H1 (cell line): Measurements from ENCODE around the gene WDR90. TPM values are rescaled to one million over a fixed set of nuclear protein-coding genes. Genes with fewer than 3 reads are reported as not detected.

Source experiments
- CTCF ChIA-PET: fragments of 300-600 bp; sonication (Branson Sonifier 250); formaldehyde crosslinking; loops from one replicate; lab custom pipeline; 2021; ENCODE audit not compliant: partially characterized antibody; lab: Charles Lee
- POLR2A ChIA-PET: fragments of 300-600 bp; sonication (Branson Sonifier 250); formaldehyde crosslinking; loops from one replicate; lab custom pipeline; 2021; ENCODE audit warnings: inconsistent platforms; ENCODE audit not compliant: partially characterized antibody; lab: Charles Lee
- DNase-seq, 2 experiments: peaks; one replicate each; pipeline versions ENCODE4 v3.0.0 to v3.0.0-alpha.2; 2010 to 2022; ENCODE audit warnings: low spot score in 2 of 2, low read depth in 1 of 2, mixed read lengths in 1 of 2
- FAIRE-seq: peaks from 2 replicates; lab custom pipeline; 2011; peaks lifted over from hg19 to GRCh38; lab: Jason Lieb, UNC
- H2AFZ ChIP-seq: 2 replicates; pipeline ENCODE4 v1.8.1; 2012; ENCODE audit warnings: low read length, inconsistent platforms
- H2AK5ac ChIP-seq: 2 replicates; pipeline ENCODE4 v1.6.1; 2013; ENCODE audit warnings: low read depth, low read length
- H2BK120ac ChIP-seq: replicated peaks from 2 replicates; pipeline ENCODE3; 2013; ENCODE audit warnings: low read depth, low read length, inconsistent platforms
- H2BK12ac ChIP-seq: 2 replicates; pipeline ENCODE4 v1.6.1; 2013; ENCODE audit warnings: low read depth, low read length
- H2BK15ac ChIP-seq: 2 replicates; pipeline ENCODE4 v1.6.1; 2013; ENCODE audit warnings: low read length
- H2BK20ac ChIP-seq: 2 replicates; pipeline ENCODE4 v1.6.1; 2013; ENCODE audit warnings: low read length
- H2BK5ac ChIP-seq: 2 replicates; pipeline ENCODE4 v1.6.1; 2013; ENCODE audit warnings: low read depth, low read length
- H3K14ac ChIP-seq: 2 replicates; pipeline ENCODE4 v1.6.1; 2013; ENCODE audit warnings: inconsistent platforms; ENCODE audit not compliant: insufficient read length
- H3K18ac ChIP-seq: 2 replicates; pipeline ENCODE4 v1.6.1; 2013; ENCODE audit warnings: low read length; ENCODE audit errors: extremely low read depth
- H3K23ac ChIP-seq: 2 replicates; pipeline ENCODE4 v1.6.1; 2013; ENCODE audit warnings: inconsistent platforms; ENCODE audit not compliant: insufficient read length
- H3K23me2 ChIP-seq: 2 replicates; pipeline ENCODE4 v1.6.1; 2013; ENCODE audit warnings: low read depth, low read length
- H3K27ac ChIP-seq: 2 replicates; pipeline ENCODE4 v1.6.1; 2011; ENCODE audit warnings: low read depth, low read length, inconsistent platforms
- H3K27me3 ChIP-seq, 4 experiments: replicated peaks in 1 of 4; 1 replicate in 1 of 4; 2 replicates in 3 of 4; pipeline versions ENCODE4 v1.6.1 to v1.8.1; 2011 to 2013; ENCODE audit warnings: low read length in 3 of 4, mild to moderate bottlenecking in 3 of 4, inconsistent platforms in 2 of 4, mixed read lengths in 2 of 4, moderate library complexity in 1 of 4; ENCODE audit not compliant: control insufficient read depth in 3 of 4, insufficient read depth in 3 of 4; ENCODE audit errors: extremely low read depth in 1 of 4
- H3K36me3 ChIP-seq, 4 experiments: 2 replicates each; pipeline versions ENCODE4 v1.6.1 to v1.8.1; 2011 to 2013; ENCODE audit warnings: mild to moderate bottlenecking in 4 of 4, low read length in 3 of 4, moderate library complexity in 2 of 4, control low read depth in 1 of 4, inconsistent platforms in 1 of 4; ENCODE audit not compliant: insufficient read depth in 4 of 4, control insufficient read depth in 2 of 4
- H3K4ac ChIP-seq: replicated peaks from 2 replicates; pipeline ENCODE3; 2013; ENCODE audit warnings: low read length, low read depth, mixed read lengths, inconsistent platforms; ENCODE audit not compliant: insufficient read length
- H3K4me1 ChIP-seq, 4 experiments: replicated peaks in 1 of 4; 1 replicate in 1 of 4; 2 replicates in 3 of 4; pipeline versions ENCODE4 v1.6.1 to v1.8.1; 2011 to 2013; ENCODE audit warnings: low read length in 3 of 4, inconsistent platforms in 2 of 4, mixed read lengths in 1 of 4; ENCODE audit not compliant: insufficient read depth in 4 of 4, control insufficient read depth in 3 of 4
- H3K4me2 ChIP-seq, 2 experiments: 2 replicates each; pipeline versions ENCODE4 v1.6.1 to v1.8.1; 2011 to 2013; ENCODE audit warnings: low read depth in 2 of 2, low read length in 2 of 2, control low read depth in 1 of 2, inconsistent platforms in 1 of 2, mild to moderate bottlenecking in 1 of 2; ENCODE audit not compliant: insufficient read depth in 1 of 2
- H3K4me3 ChIP-seq, 4 experiments: fragments of 200-600, 300-600 bp in 1 of 4; sonication (generic), shearing (Covaris generic), sonication (Bioruptor Twin) in 1 of 4; 2 replicates each; pipeline versions ENCODE4 v1.5.1 to v1.8.1; 2011 to 2016; ENCODE audit warnings: low read length in 4 of 4, low read depth in 3 of 4, control low read depth in 2 of 4, inconsistent platforms in 2 of 4, mild to moderate bottlenecking in 2 of 4, mixed read lengths in 1 of 4, moderate library complexity in 1 of 4; ENCODE audit not compliant: insufficient read depth in 2 of 4; ENCODE audit errors: extremely low read depth in 1 of 4
- H3K56ac ChIP-seq: replicated peaks from 2 replicates; pipeline ENCODE3; 2013; ENCODE audit warnings: low read depth, mild to moderate bottlenecking, mixed read lengths, low read length, inconsistent platforms; ENCODE audit not compliant: insufficient read length
- H3K79me1 ChIP-seq: 2 replicates; pipeline ENCODE4 v1.6.1; 2013; ENCODE audit warnings: low read depth, low read length, control low read depth
- H3K79me2 ChIP-seq, 2 experiments: 2 replicates each; pipeline versions ENCODE4 v1.6.1 to v1.8.1; 2012 to 2013; ENCODE audit warnings: low read length in 2 of 2, mild to moderate bottlenecking in 2 of 2, inconsistent platforms in 1 of 2; ENCODE audit not compliant: insufficient read depth in 2 of 2, control insufficient read depth in 1 of 2
- H3K9ac ChIP-seq, 4 experiments: replicated peaks in 1 of 4; 1 replicate in 1 of 4; 2 replicates in 3 of 4; pipeline versions ENCODE4 v1.6.1 to v1.8.1; 2011 to 2013; ENCODE audit warnings: low read depth in 3 of 4, low read length in 3 of 4, control low read depth in 2 of 4, mild to moderate bottlenecking in 2 of 4, moderate library complexity in 2 of 4, inconsistent platforms in 1 of 4; ENCODE audit errors: extremely low read depth in 1 of 4
- H3K9me3 ChIP-seq, 2 experiments: 2 replicates each; pipeline versions ENCODE4 v1.6.1 to v1.8.1; 2012 to 2013; ENCODE audit warnings: mild to moderate bottlenecking in 2 of 2, moderate library complexity in 2 of 2, control low read depth in 1 of 2, inconsistent platforms in 1 of 2, low read depth in 1 of 2, low read length in 1 of 2, mixed read lengths in 1 of 2; ENCODE audit not compliant: insufficient read depth in 2 of 2
- H4K20me1 ChIP-seq, 2 experiments: replicated peaks in 1 of 2; 2 replicates each; pipeline versions ENCODE3 to v1.8.1; 2011 to 2013; ENCODE audit warnings: inconsistent platforms in 2 of 2, low read length in 2 of 2, mild to moderate bottlenecking in 1 of 2; ENCODE audit not compliant: insufficient read depth in 2 of 2, control insufficient read depth in 1 of 2
- H4K5ac ChIP-seq: 2 replicates; pipeline ENCODE4 v1.6.1; 2013; ENCODE audit warnings: low read length, low read depth, mixed read lengths, inconsistent platforms; ENCODE audit not compliant: insufficient read length
- H4K8ac ChIP-seq: 2 replicates; pipeline ENCODE4 v1.8.0; 2013; ENCODE audit warnings: mild to moderate bottlenecking, moderate library complexity, low read length, inconsistent platforms; ENCODE audit not compliant: insufficient read depth; ENCODE audit errors: extremely low read depth
- H4K91ac ChIP-seq: replicated peaks from 2 replicates; pipeline ENCODE3; 2013; ENCODE audit warnings: low read length, mixed read lengths, inconsistent platforms; ENCODE audit not compliant: insufficient read length
- ASH2L ChIP-seq: fragments of 200-600, 300-600 bp; sonication (generic); IDR thresholded peaks from one replicate; pipeline ENCODE4 v1.7.1; 2017; ENCODE audit warnings: low read length
- FOSL1 ChIP-seq: IDR thresholded peaks from 2 replicates; pipeline ENCODE4 v1.6.1; 2011; ENCODE audit warnings: mild to moderate bottlenecking, low read depth, low read length, moderate library complexity; ENCODE audit not compliant: insufficient read depth
- GTF2F1 ChIP-seq: IDR thresholded peaks from 2 replicates; pipeline ENCODE4 v1.6.1; 2012; ENCODE audit warnings: low read depth, low read length, improper control_type of control experiment, borderline replicate concordance
- NRF1 ChIP-seq: IDR thresholded peaks from 2 replicates; pipeline ENCODE4 v1.6.1; 2011; ENCODE audit warnings: mild to moderate bottlenecking, low read depth, low read length, improper control_type of control experiment
- POLR2A ChIP-seq, 2 experiments: IDR thresholded peaks; 1 replicate in 1 of 2; 2 replicates in 1 of 2; pipeline ENCODE4 v1.6.1; 2011; ENCODE audit warnings: low read depth in 2 of 2, low read length in 2 of 2, mild to moderate bottlenecking in 2 of 2; ENCODE audit errors: control extremely low read depth in 1 of 2
- SRF ChIP-seq: IDR thresholded peaks from 2 replicates; pipeline ENCODE4 v1.6.1; 2011; ENCODE audit warnings: mild to moderate bottlenecking, low read depth, low read length, moderate library complexity
- TAF7 ChIP-seq: optimal IDR thresholded peaks from 2 replicates; pipeline ENCODE3; 2011; ENCODE audit warnings: low read depth, mild to moderate bottlenecking, inconsistent platforms, low read length, moderate library complexity, borderline replicate concordance
- WGBS, 2 experiments: shearing (Covaris generic) in 1 of 2; methylation state at CpG; one replicate each; pipeline versions ENCODE4 v1.1.6 to v1.1.7; 2013 to 2015; ENCODE audit warnings: low lambda C conversion rate in 2 of 2, mixed read lengths in 2 of 2, inconsistent platforms in 1 of 2, low coverage in 1 of 2, missing lambda C conversion rate in 1 of 2; ENCODE audit not compliant: insufficient replicate concordance in 2 of 2, insufficient coverage in 1 of 2, insufficient read length in 1 of 2; ENCODE audit errors: extremely low coverage in 1 of 2, missing lambda C conversion rate in 1 of 2; 5-methylcytosine and 5-hydroxymethylcytosine counted together
- polyA plus RNA-seq, 7 experiments: library from polyadenylated mRNA; depleted of rRNA in 3 of 7; stranded (reverse) in 5 of 7; unstranded in 2 of 7; fragments of >200 nt in 5 of 7; fragments of 200-250 nt in 2 of 7; gene quantifications; 1 replicate in 5 of 7; 2 replicates in 1 of 7; 4 replicates in 1 of 7; pipeline versions ENCODE4 v1.2.1 to v1.2.3, GENCODE V29; 2011 to 2013; ENCODE audit warnings: missing spikeins in 2 of 7, mixed read lengths in 2 of 7
- total RNA-seq: library from RNA; stranded (reverse); fragmentation: NEBNext Ultra II Directional; extraction: Animal tissue kit (Norgen Biotek cat#: 25700); gene quantifications from 2 replicates; pipeline ENCODE4 v1.2.1, GENCODE V29; 2021
- TF ChIP-seq, protein P1 (sequence below): IDR thresholded peaks from 2 replicates; pipeline ENCODE4 v1.6.1; 2012; ENCODE audit warnings: inconsistent platforms

The WDR90 gene
- total and polyA plus RNA-seq, 2 of the 8 experiments (the other 6 are each of a cell fraction or from before 2014, with no cell fraction given) = 24.0 to 47.2 TPM

DNA sequence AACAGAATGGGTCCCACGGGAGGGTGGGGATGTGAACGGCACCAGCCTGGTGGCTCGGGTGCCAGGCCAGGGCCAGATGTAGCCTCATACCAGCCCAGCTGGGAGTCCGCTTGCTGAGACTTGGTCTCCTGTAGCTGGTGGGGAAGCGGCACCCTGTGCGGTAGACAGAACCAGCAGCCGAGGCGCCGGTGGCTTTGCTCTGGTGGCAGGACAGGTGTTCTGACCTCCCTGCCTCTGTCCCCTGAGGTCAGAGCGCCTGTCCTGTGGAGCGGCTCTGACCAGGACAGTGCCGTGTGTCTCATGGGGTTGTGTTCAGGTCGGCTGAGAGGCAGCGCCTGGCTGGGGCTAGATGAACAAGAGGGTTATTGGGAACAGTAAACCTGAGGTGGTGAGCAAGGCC, 39.2 kb upstream of the WDR90 start:
- no peak overlapping the region for H3K4ac ChIP-seq
- DNase-seq (no peak), FAIRE-seq (no peak)
- H4K20me1 ChIP-seq = peaks cover 0 to 9% of the 10 kb centered on the region in 2 experiments
- H3K27me3 ChIP-seq = no peaks in the 10 kb centered on the region
- H3K23ac ChIP-seq = no peak overlapping the region
- H2BK120ac ChIP-seq = no peak overlapping the region
- H2AK5ac ChIP-seq = 0 out of 2 replicates have a peak overlapping the region, but pooled peaks have one; percentile 39
- H3K9ac ChIP-seq = no peak overlapping the region
- CTCF ChIA-PET = interaction anchor here (1.1 to 5.2 kb wide), 15 partner anchors 9 to 184 kb away, joined by 3 to 29 read pairs (median 4); partner anchors contain the start of genes RAB11FIP3 and RAB40C
- no peak overlapping the region for H3K18ac ChIP-seq
- H2BK20ac ChIP-seq = 0 out of 2 replicates have a peak overlapping the region, but pooled peaks have one; percentile 18
- no peak overlapping the region for H2BK5ac ChIP-seq
- POLR2A ChIA-PET = interaction anchor here (0.7 to 1.4 kb wide), 3 partner anchors 9 to 86 kb away, joined by 3 to 4 read pairs (median 3); no protein-coding TSS in a partner anchor
- H3K4me1 ChIP-seq = no peaks in the 10 kb centered on the region; a peak in 1 of 7 replicates
- no peak overlapping the region for H3K14ac ChIP-seq
- H4K5ac ChIP-seq = no peak overlapping the region
- H3K79me2 ChIP-seq = peaks cover 0 to 2% of the 10 kb centered on the region in 2 experiments; a peak in 1 of 4 replicates
- H3K4me2 ChIP-seq = no peak overlapping the region
- no peaks in the 10 kb centered on the region for H3K23me2 ChIP-seq
- no peak overlapping the region for H2BK15ac ChIP-seq
- H3K79me1 ChIP-seq = peaks cover 6% of the 10 kb centered on the region
- no peak overlapping the region for H2AFZ ChIP-seq
- no peak overlapping the region for H4K91ac ChIP-seq
- H3K56ac ChIP-seq = no peak overlapping the region
- TF ChIP-seq POLR2A (IDR thresholded peaks at IDR 0.05; ENCODE audit: control extremely low read depth in 1 of 2, low read depth in 2 of 2, low read length in 2 of 2) = no peak
- TF ChIP-seq ASH2L = no peak
- TF ChIP-seq, protein P1, sequence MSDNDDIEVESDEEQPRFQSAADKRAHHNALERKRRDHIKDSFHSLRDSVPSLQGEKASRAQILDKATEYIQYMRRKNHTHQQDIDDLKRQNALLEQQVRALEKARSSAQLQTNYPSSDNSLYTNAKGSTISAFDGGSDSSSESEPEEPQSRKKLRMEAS = no peak
- TF ChIP-seq FOSL1 = no peak
- no peak for TF ChIP-seq SRF
- no peak for TF ChIP-seq GTF2F1
- TF ChIP-seq TAF7 = no peak
- TF ChIP-seq NRF1 = no peak
- H4K8ac ChIP-seq = no peak overlapping the region
- no peaks in the 10 kb centered on the region; a peak in 1 of 8 replicates for H3K36me3 ChIP-seq
- H3K9me3 ChIP-seq = peaks cover 5 to 7% of the 10 kb centered on the region in 2 experiments; a peak in 3 of 4 replicates
- H2BK12ac ChIP-seq = 0 out of 2 replicates have a peak overlapping the region, but pooled peaks have one; percentile 27
- H3K27ac ChIP-seq = no peak overlapping the region
- 93% methylated on average over 12 of the region's 14 CpGs; no CpG with 5 or more reads in 1 of the 2 experiments for WGBS, 2 experiments
- no peak overlapping the region for H3K4me3 ChIP-seq
